NT2/D1 (cell line): Measurements from ENCODE around the gene NAGS.

ENCODE experiments used
- DNase-seq: peaks from one replicate; pipeline ENCODE4 v3.0.0-alpha.2; 2011; ENCODE audit warnings: low read depth, low spot score
- H3K27me3 ChIP-seq: 2 replicates; pipeline ENCODE4 v1.6.0; 2011; ENCODE audit warnings: mild to moderate bottlenecking; ENCODE audit not compliant: insufficient read length, insufficient read depth
- H3K36me3 ChIP-seq: 2 replicates; pipeline ENCODE4 v1.6.1; 2011; ENCODE audit warnings: mild to moderate bottlenecking, low read length, mixed read lengths; ENCODE audit not compliant: insufficient read depth, insufficient read length
- H3K4me1 ChIP-seq: 2 replicates; pipeline ENCODE4 v1.5.1; 2011; ENCODE audit not compliant: insufficient read depth, insufficient read length
- H3K4me3 ChIP-seq: 2 replicates; pipeline ENCODE4 v1.5.1; 2011; ENCODE audit warnings: low read depth; ENCODE audit not compliant: insufficient read length
- H3K9ac ChIP-seq: 2 replicates; pipeline ENCODE4 v1.6.0; 2011; ENCODE audit warnings: low read depth; ENCODE audit not compliant: insufficient read length
- H3K9me3 ChIP-seq: 2 replicates; pipeline ENCODE4 v1.5.1; 2011; ENCODE audit warnings: mild to moderate bottlenecking, low read length; ENCODE audit not compliant: insufficient read depth
- SUZ12 ChIP-seq: IDR thresholded peaks from 2 replicates; pipeline ENCODE4 v1.6.1; 2011; ENCODE audit not compliant: insufficient read length, insufficient read depth; ENCODE audit errors: extremely low read depth
- YY1 ChIP-seq: IDR thresholded peaks from 2 replicates; pipeline ENCODE4 v1.6.1; 2011; ENCODE audit not compliant: insufficient read length, insufficient read depth
- ZNF274 ChIP-seq: IDR thresholded peaks from 2 replicates; pipeline ENCODE4 v1.6.1; 2011; ENCODE audit warnings: mild to moderate bottlenecking, low read depth, low read length

The NAGS gene

GRCh38 chr17:44005527-44006271 lies 1.3 kb downstream of the NAGS start:
- DNase-seq = no peak
- H3K9me3 ChIP-seq = no peaks in the 10 kb centered on the region
- TF ChIP-seq SUZ12 = peak; percentile 36
- no peak for TF ChIP-seq YY1
- no peak for TF ChIP-seq ZNF274
- peak overlapping the region; percentile 68 for H3K4me3 ChIP-seq
- peaks cover 8% of the 10 kb centered on the region for H3K4me1 ChIP-seq
- peak overlapping the region; percentile 81 for H3K9ac ChIP-seq
- H3K27me3 ChIP-seq = peaks cover 35% of the 10 kb centered on the region
- peaks cover 12% of the 10 kb centered on the region for H3K36me3 ChIP-seq

GRCh38 chr17:44006272-44006597 lies 1.8 kb downstream of the NAGS start:
- Histone ChIP-seq H3K4me1 (peaks cover 8% of the 10 kb centered on the region), H3K4me3 (peak overlapping the region; percentile 68), H3K27me3 (peaks cover 35% of the 10 kb centered on the region), H3K36me3 (peaks cover 16% of the 10 kb centered on the region), H3K9ac (peak overlapping the region; percentile 81), H3K9me3 (no peaks in the 10 kb centered on the region)
- TF ChIP-seq ZNF274 = no peak
- TF ChIP-seq YY1 = no peak
- TF ChIP-seq SUZ12 = no peak
- no peak for DNase-seq

GRCh38 chr17:44006598-44007345 lies 2.4 kb downstream of the NAGS start:
- H3K4me3 ChIP-seq = peak overlapping the region; percentile 68
- peaks cover 8% of the 10 kb centered on the region for H3K4me1 ChIP-seq
- TF ChIP-seq SUZ12 (no peak), YY1 (no peak), ZNF274 (no peak)
- H3K36me3 ChIP-seq = peaks cover 21% of the 10 kb centered on the region
- H3K27me3 ChIP-seq = peaks cover 35% of the 10 kb centered on the region
- peak; percentile 92 for DNase-seq
- peak overlapping the region; percentile 81 for H3K9ac ChIP-seq
- no peaks in the 10 kb centered on the region for H3K9me3 ChIP-seq

- H3K36me3 ChIP-seq = peaks cover 29% of the 10 kb centered on the region
- peak overlapping the region; percentile 79 for H3K9ac ChIP-seq
- no peaks in the 10 kb centered on the region for H3K9me3 ChIP-seq
- TF ChIP-seq ZNF274 = no peak
- no peak for TF ChIP-seq YY1
- TF ChIP-seq SUZ12 = no peak
- H3K4me1 ChIP-seq = peaks cover 8% of the 10 kb centered on the region
- H3K4me3 ChIP-seq = peak overlapping the region; percentile 50
- DNase-seq = no peak
- peaks cover 35% of the 10 kb centered on the region for H3K27me3 ChIP-seq
Measured at GRCh38 chr17:44007346-44008204, 3.2 kb downstream of the NAGS start.

GRCh38 chr17:44008205-44008909 lies 3.9 kb downstream of the NAGS start:
- peaks cover 36% of the 10 kb centered on the region for H3K36me3 ChIP-seq
- peaks cover 31% of the 10 kb centered on the region for H3K27me3 ChIP-seq
- peaks cover 8% of the 10 kb centered on the region for H3K4me1 ChIP-seq
- no peaks in the 10 kb centered on the region for H3K9me3 ChIP-seq
- no peak for DNase-seq
- H3K9ac ChIP-seq = peak overlapping the region; percentile 79
- peak overlapping the region; percentile 50 for H3K4me3 ChIP-seq
- TF ChIP-seq YY1 (no peak), ZNF274 (no peak), SUZ12 (no peak)

GRCh38 chr17:44010966-44011647 lies 6.7 kb downstream of the NAGS start:
- DNase-seq = no peak

More at GRCh38 chr17:44010966-44011647, 6.7 kb downstream of the NAGS start:
- no peaks in the 10 kb centered on the region for H3K9me3 ChIP-seq
- TF ChIP-seq ZNF274 (no peak), YY1 (no peak), SUZ12 (no peak)
- peaks cover 3% of the 10 kb centered on the region for H3K27me3 ChIP-seq
- H3K36me3 ChIP-seq = peaks cover 36% of the 10 kb centered on the region
- no peak overlapping the region for H3K4me3 ChIP-seq
- no peak overlapping the region for H3K9ac ChIP-seq
- peaks cover 2% of the 10 kb centered on the region for H3K4me1 ChIP-seq
